ENCODE measurements around the gene IKZF3. TPM values are rescaled to one million over a fixed set of nuclear protein-coding genes. Genes with fewer than 3 reads are reported as not detected.
A peak's percentile ranks its signal among the peaks of the same experiment; 100 is the strongest.

The IKZF3 gene
- total and polyA plus RNA-seq, 5 experiments from 2014 or later, result 18.8 to 118 (median 59.2) TPM

GRCh38 chr17:39813631-39814030, 50.5 kb downstream of the IKZF3 start:
- POLR2A ChIA-PET, result interaction anchor here (0.6 to 6.0 kb wide), 26 partner anchors 8 to 532 kb away, joined by 3 to 47 read pairs (median 4); partner anchors contain the start of genes CDK12 and IKZF3
- H3K9me3 Mint-ChIP-seq, result no peaks in the 10 kb centered on the region
- H3K4me3 Mint-ChIP-seq, result peak overlapping the region; percentile 71 to 87 (median 79)
- peaks cover 0 to 32% (median 13%) of the 10 kb centered on the region in 3 donors for H3K36me3 Mint-ChIP-seq
- H3K27ac Mint-ChIP-seq, result peak overlapping the region; percentile 89 to 98 (median 95)
- DNase-seq (peak; percentile 33 to 84 (median 71)), ATAC-seq (peak; percentile 93 to 97)
- H3K4me1 Mint-ChIP-seq, result peaks cover 32 to 84% (median 75%) of the 10 kb centered on the region in 4 donors
- no peaks in the 10 kb centered on the region for H3K27me3 Mint-ChIP-seq

DNA sequence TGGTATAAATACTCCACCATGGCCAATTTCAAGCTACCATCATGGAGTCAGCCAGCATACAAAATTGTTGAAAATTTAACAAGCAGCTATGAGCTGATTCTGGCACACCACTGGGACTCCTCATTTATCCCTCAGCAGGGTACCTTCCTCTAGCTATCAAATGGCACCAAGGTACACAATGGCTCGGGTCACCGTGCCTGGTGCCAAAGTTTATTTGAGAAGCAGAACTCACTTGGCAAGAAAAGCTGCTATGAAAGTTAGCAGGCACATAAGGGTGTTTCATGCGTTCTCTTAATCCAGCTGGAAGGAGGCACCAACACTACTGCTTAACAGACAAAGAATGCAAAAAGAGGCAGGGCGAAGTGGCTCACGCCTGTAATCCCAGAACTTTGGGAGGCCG, 51.6 kb downstream of the IKZF3 start:
- H3K4me1 Mint-ChIP-seq, result peaks cover 29 to 85% (median 74%) of the 10 kb centered on the region in 4 donors
- H3K9me3 Mint-ChIP-seq, result no peaks in the 10 kb centered on the region
- H3K27me3 Mint-ChIP-seq, result no peaks in the 10 kb centered on the region
- H3K27ac Mint-ChIP-seq, result peak overlapping the region; percentile 81 to 97 (median 92)
- H3K36me3 Mint-ChIP-seq, result peaks cover 0 to 32% (median 14%) of the 10 kb centered on the region in 3 donors
- DNase-seq (no peak), ATAC-seq (no peak)
- POLR2A ChIA-PET, result interaction anchor here (0.7 to 6.0 kb wide), 10 partner anchors 9 to 113 kb away, joined by 3 to 47 read pairs (median 8); no protein-coding TSS in a partner anchor
- peak overlapping the region; percentile 8 to 82 (median 67) for H3K4me3 Mint-ChIP-seq

- POLR2A ChIA-PET, result interaction anchor here (1.0 to 4.4 kb wide), 3 partner anchors 9 to 17 kb away, joined by 3 to 36 read pairs (median 31); no protein-coding TSS in a partner anchor
- Mint-ChIP-seq H3K36me3 (peaks cover 0 to 39% (median 19%) of the 10 kb centered on the region in 3 donors), H3K9me3 (no peaks in the 10 kb centered on the region), H3K4me1 (peaks cover 34 to 89% (median 79%) of the 10 kb centered on the region in 4 donors), H3K27ac (peak overlapping the region; percentile 76 to 97 (median 94)), H3K27me3 (no peaks in the 10 kb centered on the region), H3K4me3 (peak overlapping the region in 7 of 10 donors; percentile 18 to 68 (median 48))
- DNase-seq (no peak), ATAC-seq (no peak)
Observed at GRCh38 chr17:39810939-39811728, 53.0 kb downstream of the IKZF3 start.

- H3K4me3 Mint-ChIP-seq, result no peak overlapping the region
- no peaks in the 10 kb centered on the region for H3K9me3 Mint-ChIP-seq
- POLR2A ChIA-PET, result no interaction called here
- ATAC-seq (no peak), DNase-seq (no peak)
- peak overlapping the region in 7 of 10 donors; percentile 34 to 97 (median 68) for H3K27ac Mint-ChIP-seq
- H3K4me1 Mint-ChIP-seq, result peaks cover 37 to 87% (median 80%) of the 10 kb centered on the region in 4 donors
- peaks cover 0 to 43% (median 20%) of the 10 kb centered on the region in 3 donors for H3K36me3 Mint-ChIP-seq
- no peaks in the 10 kb centered on the region for H3K27me3 Mint-ChIP-seq
Observed at GRCh38 chr17:39809221-39809620, 54.9 kb downstream of the IKZF3 start.

- Mint-ChIP-seq H3K4me1 (peaks cover 31 to 84% (median 76%) of the 10 kb centered on the region in 4 donors), H3K9me3 (no peaks in the 10 kb centered on the region), H3K27me3 (no peaks in the 10 kb centered on the region), H3K36me3 (peaks cover 0 to 46% (median 21%) of the 10 kb centered on the region in 3 donors), H3K4me3 (peak overlapping the region in 1 of 10 donors; percentile 6), H3K27ac (peak overlapping the region in 9 of 10 donors; percentile 21 to 97 (median 53))
- ATAC-seq (no peak), DNase-seq (no peak)
- POLR2A ChIA-PET, result interaction anchor here (2.0 kb wide), 1 partner anchor 54 kb away, joined by 6 read pairs; no protein-coding TSS in a partner anchor
Observed at GRCh38 chr17:39808409-39808997, 55.6 kb downstream of the IKZF3 start.

DNA sequence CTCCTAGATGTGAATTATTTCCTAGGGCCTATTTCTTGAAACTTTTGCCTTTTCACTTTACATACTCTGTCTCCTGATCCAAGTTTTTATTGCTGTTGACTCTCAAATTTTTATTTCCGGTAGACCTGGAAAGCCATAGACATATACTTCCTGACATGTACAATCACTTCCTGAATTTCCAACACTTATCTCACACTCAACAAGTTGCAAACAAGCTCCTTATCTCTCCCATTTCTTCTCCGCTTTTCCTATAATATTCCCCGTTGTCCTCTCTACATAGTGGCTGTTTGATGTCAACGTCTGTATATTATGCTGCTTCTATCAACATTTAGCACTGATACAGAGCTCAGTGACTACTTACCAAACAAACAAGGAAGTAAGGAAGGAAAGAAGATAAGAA, 59.3 kb downstream of the IKZF3 start:
- ATAC-seq (no peak), DNase-seq (no peak)
- Mint-ChIP-seq H3K36me3 (peaks cover 0 to 47% (median 24%) of the 10 kb centered on the region in 3 donors), H3K4me3 (peak overlapping the region in 2 of 10 donors; percentile 24 to 32), H3K27me3 (no peaks in the 10 kb centered on the region), H3K4me1 (peaks cover 26 to 82% (median 66%) of the 10 kb centered on the region in 4 donors), H3K27ac (peak overlapping the region in 9 of 10 donors; percentile 23 to 97 (median 68)), H3K9me3 (peaks cover 0 to 4% (median 0%) of the 10 kb centered on the region in 9 donors)
- POLR2A ChIA-PET, result interaction anchor here (1.1 to 1.4 kb wide), 4 partner anchors 9 to 50 kb away, joined by 3 to 7 read pairs (median 4); no protein-coding TSS in a partner anchor

DNA sequence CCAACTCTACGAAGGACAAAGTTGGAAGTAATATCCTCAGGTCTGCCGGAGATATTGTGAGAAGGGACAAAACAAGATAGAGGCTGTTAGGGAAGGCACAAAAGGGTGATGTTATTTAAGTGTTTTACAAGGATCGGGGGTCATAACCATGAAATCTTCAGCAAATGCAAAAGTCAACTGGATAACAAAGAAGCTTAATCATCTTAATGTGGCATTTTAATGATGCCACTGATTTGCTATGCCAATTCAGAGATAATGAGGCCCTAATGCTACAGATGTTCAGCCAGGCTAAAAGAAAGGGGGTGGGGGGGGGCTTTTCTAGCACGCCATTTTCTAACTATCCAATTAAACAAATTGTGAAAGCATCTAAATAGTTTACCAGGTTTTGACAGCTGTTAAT, 63.1 kb downstream of the IKZF3 start:
- Mint-ChIP-seq H3K9me3 (peaks cover 0 to 4% (median 0%) of the 10 kb centered on the region in 9 donors), H3K4me3 (peak overlapping the region in 9 of 10 donors; percentile 4 to 77 (median 72)), H3K27ac (peak overlapping the region; percentile 92 to 99 (median 94)), H3K27me3 (no peaks in the 10 kb centered on the region), H3K4me1 (peaks cover 39 to 80% (median 70%) of the 10 kb centered on the region in 4 donors), H3K36me3 (peaks cover 0 to 34% (median 13%) of the 10 kb centered on the region in 3 donors)
- POLR2A ChIA-PET, result interaction anchor here (0.5 to 3.6 kb wide), 10 partner anchors 12 to 373 kb away, joined by 3 to 31 read pairs (median 4); no protein-coding TSS in a partner anchor
- no peak for ATAC-seq
- DNase-seq, result no peak

DNA sequence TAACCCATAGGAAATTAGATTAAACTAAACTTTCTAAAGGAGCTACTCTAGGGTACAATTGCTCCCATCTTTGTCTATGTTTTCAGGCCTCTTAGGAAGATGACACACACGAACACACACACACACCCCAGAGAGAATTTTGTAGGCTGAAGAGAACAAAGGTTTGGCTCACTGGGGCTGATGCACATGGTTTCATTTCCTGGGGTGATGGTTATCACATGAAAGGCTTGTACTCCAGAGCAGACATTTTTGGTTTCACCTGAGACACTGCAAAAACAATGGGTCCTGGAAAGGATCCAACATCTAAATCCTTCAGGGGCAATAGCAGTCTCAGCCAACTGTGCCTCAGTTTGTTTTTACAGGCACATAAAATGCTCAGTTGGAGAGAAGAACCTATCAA, 63.6 kb downstream of the IKZF3 start:
- H3K27me3 Mint-ChIP-seq, result no peaks in the 10 kb centered on the region
- H3K27ac Mint-ChIP-seq, result peak overlapping the region; percentile 92 to 99 (median 94)
- DNase-seq, result peak in 9 of 10 donors; percentile 51 to 85 (median 68)
- H3K36me3 Mint-ChIP-seq, result peaks cover 0 to 29% (median 12%) of the 10 kb centered on the region in 3 donors
- H3K9me3 Mint-ChIP-seq, result peaks cover 0 to 4% (median 0%) of the 10 kb centered on the region in 9 donors
- POLR2A ChIA-PET, result interaction anchor here (0.6 to 3.6 kb wide), 6 partner anchors 12 to 157 kb away, joined by 3 to 31 read pairs (median 4); no protein-coding TSS in a partner anchor
- H3K4me1 Mint-ChIP-seq, result peaks cover 37 to 77% (median 67%) of the 10 kb centered on the region in 4 donors
- peak; percentile 95 to 100 for ATAC-seq
- peak overlapping the region; percentile 4 to 77 (median 71) for H3K4me3 Mint-ChIP-seq

DNA sequence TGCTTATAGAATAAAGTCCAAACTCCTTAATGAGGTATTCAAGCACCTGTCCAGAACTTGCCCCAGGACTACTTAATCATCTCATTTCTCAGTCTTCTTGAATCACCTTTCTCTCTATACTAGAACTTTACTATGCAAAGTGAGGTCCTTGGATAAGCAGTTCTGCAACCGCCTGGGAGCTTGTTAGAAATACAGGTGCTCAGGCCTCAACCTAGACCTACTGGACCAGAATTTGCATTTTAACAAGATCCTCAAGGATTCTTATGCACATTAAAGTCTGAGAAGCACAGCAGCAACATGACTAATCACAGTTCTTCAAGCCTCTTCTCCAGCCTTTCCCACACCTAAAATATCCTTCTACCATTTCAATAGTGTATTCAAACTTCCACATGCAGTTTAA, 64.7 kb downstream of the IKZF3 start:
- peaks cover 0 to 4% (median 0%) of the 10 kb centered on the region in 9 donors for H3K9me3 Mint-ChIP-seq
- no peak for DNase-seq
- no peaks in the 10 kb centered on the region for H3K27me3 Mint-ChIP-seq
- POLR2A ChIA-PET, result interaction anchor here (1.3 kb wide), 1 partner anchor 36 kb away, joined by 3 read pairs; no protein-coding TSS in a partner anchor
- H3K36me3 Mint-ChIP-seq, result peaks cover 0 to 22% (median 7%) of the 10 kb centered on the region in 3 donors
- no peak for ATAC-seq
- peaks cover 35 to 79% (median 66%) of the 10 kb centered on the region in 4 donors for H3K4me1 Mint-ChIP-seq
- peak overlapping the region in 7 of 10 donors; percentile 23 to 45 (median 40) for H3K4me3 Mint-ChIP-seq
- H3K27ac Mint-ChIP-seq, result peak overlapping the region; percentile 88 to 99 (median 94)

- H3K9me3 Mint-ChIP-seq, result peaks cover 0 to 3% (median 0%) of the 10 kb centered on the region in 9 donors
- H3K27ac Mint-ChIP-seq, result peak overlapping the region; percentile 84 to 98 (median 94)
- POLR2A ChIA-PET, result interaction anchor here (0.5 to 6.2 kb wide), 19 partner anchors 8 to 445 kb away, joined by 3 to 64 read pairs (median 4); partner anchors contain the start of genes LRRC3C and ORMDL3
- H3K36me3 Mint-ChIP-seq, result peaks cover 7 to 38% (median 20%) of the 10 kb centered on the region in 3 donors
- ATAC-seq, result peak; percentile 69 to 79
- peak overlapping the region; percentile 60 to 86 (median 74) for H3K4me3 Mint-ChIP-seq
- no peaks in the 10 kb centered on the region for H3K27me3 Mint-ChIP-seq
- peak in 4 of 10 donors; percentile 32 to 53 (median 42) for DNase-seq
- peaks cover 46 to 87% (median 81%) of the 10 kb centered on the region in 4 donors for H3K4me1 Mint-ChIP-seq
Observed at GRCh38 chr17:39794249-39794970, 69.7 kb downstream of the IKZF3 start.

- ATAC-seq, result peak in 1 of 2 donors; percentile 6
- H3K4me3 Mint-ChIP-seq, result peak overlapping the region; percentile 24 to 86 (median 78)
- H3K27me3 Mint-ChIP-seq, result no peaks in the 10 kb centered on the region
- peak overlapping the region; percentile 84 to 98 (median 94) for H3K27ac Mint-ChIP-seq
- no peak for DNase-seq
- POLR2A ChIA-PET, result interaction anchor here (0.9 to 6.2 kb wide), 15 partner anchors 8 to 55 kb away, joined by 3 to 64 read pairs (median 9); no protein-coding TSS in a partner anchor
- peaks cover 7 to 47% (median 23%) of the 10 kb centered on the region in 3 donors for H3K36me3 Mint-ChIP-seq
- H3K4me1 Mint-ChIP-seq, result peaks cover 42 to 83% (median 72%) of the 10 kb centered on the region in 4 donors
- H3K9me3 Mint-ChIP-seq, result peaks cover 0 to 3% (median 0%) of the 10 kb centered on the region in 9 donors
Observed at GRCh38 chr17:39793301-39793872, 70.7 kb downstream of the IKZF3 start.

Measured in naive thymus-derived CD8-positive, alpha-beta T cell (primary cell).